ENCODE measurements around the gene SLC27A3. TPM values are rescaled to one million over a fixed set of nuclear protein-coding genes. Genes with fewer than 3 reads are reported as not detected.
"Not testable (repeated sequence)": the region's sequence is repeated elsewhere in the genome, so short reads cannot be mapped to it uniquely, and the experiment has no call there.

Gene SLC27A3
- total and polyA plus RNA-seq, 2 donors: 20.7 to 41.0 TPM

DNA sequence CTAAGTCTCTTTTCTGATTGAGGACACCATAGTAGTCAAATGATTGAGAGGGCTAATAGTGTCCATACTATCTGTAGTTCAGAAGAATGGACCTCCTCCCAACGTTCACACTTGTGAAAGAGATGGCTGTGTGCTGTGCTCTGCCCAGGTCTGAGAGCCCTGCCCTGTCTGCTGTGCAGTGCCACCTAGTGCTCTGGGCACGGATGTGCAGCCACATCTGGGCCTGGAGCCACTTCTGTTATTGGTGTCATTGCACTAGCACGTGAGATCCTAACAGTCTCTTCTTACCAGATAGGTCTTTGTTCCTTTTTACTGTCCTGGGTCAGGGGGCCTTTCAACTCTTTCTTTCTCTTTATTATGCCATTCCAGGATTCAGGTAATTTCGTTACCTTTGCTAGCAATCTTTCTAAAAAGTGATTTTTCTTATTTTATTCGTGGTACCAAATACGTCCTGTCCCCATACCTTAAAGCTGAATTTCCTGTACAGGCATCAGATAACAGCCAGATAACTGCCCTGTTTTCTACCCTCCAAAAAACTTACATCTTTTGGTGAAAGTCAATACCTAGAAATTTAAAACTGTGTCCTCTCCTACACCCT, 25.7 kb upstream of the SLC27A3 start:
- DNase-seq (ENCODE audit: extremely low spot score): peak; percentile 25
- Histone ChIP-seq H3K4me3 (ENCODE audit: low read depth, low read length) (no peak overlapping the region), H3K36me3 (ENCODE audit: insufficient read depth) (peaks cover 10% of the 10 kb centered on the region), H3K4me1 (ENCODE audit: insufficient read depth) (no peaks in the 10 kb centered on the region), H3K27ac (ENCODE audit: low read depth) (no peak overlapping the region)
- 47% methylated on average over 6 of the region's 6 CpGs for WGBS

DNA sequence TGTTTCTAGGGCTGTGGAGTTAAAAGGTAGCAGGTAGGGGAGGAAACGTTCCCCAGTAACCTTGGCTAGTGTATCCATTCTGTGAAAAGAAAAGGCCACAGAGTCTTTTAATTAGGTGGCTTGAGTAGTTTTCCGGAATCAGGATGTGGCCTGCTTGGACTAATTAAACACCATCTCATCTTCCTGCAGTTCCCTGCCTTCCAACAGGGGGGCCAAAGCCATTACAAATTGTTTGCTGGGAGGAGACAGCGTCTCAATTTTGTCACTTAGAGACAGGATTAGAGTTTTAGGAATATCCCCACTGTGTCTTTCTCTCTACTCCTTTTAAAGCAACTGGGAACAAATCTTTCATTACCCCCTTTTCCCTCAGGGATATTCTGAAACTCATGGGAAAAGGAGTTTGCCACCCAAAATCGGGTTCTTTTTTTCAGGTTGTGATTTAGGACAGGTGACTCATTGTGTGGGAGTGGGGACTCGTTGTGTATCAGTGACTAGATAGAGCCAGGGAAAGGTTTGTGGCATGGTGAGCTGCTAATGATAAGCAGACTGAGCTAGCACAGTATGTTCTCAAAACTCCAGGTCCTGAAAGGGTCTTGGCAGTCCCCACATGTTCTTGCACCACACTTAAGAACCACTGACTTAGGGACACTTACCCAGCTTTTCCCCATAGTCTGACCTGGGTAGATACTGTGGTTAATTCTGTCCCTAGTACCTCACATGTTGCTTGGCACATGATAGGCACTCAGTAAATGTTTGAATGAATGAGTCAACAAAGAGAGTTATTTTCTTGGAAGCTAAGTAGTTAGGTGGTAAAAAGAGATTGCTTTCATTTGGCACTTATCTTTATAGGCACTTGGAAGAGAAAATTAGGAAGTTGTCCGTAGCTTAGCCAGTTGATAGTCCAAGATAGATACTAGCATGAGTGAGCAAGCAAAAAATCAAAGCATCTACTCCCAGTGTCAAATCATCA, 24.9 kb upstream of the SLC27A3 start:
- Histone ChIP-seq H3K4me3 (ENCODE audit: low read depth, low read length) (no peak overlapping the region), H3K27ac (ENCODE audit: low read depth) (no peak overlapping the region), H3K36me3 (ENCODE audit: insufficient read depth) (peaks cover 10% of the 10 kb centered on the region), H3K4me1 (ENCODE audit: insufficient read depth) (no peaks in the 10 kb centered on the region)
- DNase-seq (ENCODE audit: extremely low spot score): no peak
- 65% methylated on average over 6 of the region's 6 CpGs for WGBS

DNA sequence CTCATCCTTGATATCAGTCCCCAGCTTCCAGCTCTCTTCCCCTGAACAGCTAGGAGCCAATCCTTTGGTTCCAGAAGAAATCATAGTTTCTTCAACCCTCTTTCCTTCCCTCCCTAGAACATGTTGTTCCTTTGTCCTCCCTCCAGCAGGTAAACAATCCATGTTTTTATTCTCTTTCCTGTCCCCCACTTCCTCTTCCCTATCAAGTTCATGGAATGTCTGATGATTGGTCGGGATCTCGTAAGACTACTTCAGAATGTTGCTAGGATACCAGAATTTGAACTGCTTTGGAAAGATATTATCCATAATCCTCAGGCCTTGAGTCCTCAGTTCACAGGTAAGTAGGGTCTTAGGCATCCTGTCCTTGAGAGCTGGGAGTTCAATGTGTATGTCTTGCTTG, 23.1 kb upstream of the SLC27A3 start:
- H3K27ac ChIP-seq (ENCODE audit: low read depth): no peak overlapping the region
- H3K4me1 ChIP-seq (ENCODE audit: insufficient read depth): no peaks in the 10 kb centered on the region
- peaks cover 10% of the 10 kb centered on the region for H3K36me3 ChIP-seq (ENCODE audit: insufficient read depth)
- H3K4me3 ChIP-seq (ENCODE audit: low read depth, low read length): no peak overlapping the region
- 77% methylated on average over 2 of the region's 2 CpGs for WGBS
- DNase-seq (ENCODE audit: extremely low spot score): no peak

DNA sequence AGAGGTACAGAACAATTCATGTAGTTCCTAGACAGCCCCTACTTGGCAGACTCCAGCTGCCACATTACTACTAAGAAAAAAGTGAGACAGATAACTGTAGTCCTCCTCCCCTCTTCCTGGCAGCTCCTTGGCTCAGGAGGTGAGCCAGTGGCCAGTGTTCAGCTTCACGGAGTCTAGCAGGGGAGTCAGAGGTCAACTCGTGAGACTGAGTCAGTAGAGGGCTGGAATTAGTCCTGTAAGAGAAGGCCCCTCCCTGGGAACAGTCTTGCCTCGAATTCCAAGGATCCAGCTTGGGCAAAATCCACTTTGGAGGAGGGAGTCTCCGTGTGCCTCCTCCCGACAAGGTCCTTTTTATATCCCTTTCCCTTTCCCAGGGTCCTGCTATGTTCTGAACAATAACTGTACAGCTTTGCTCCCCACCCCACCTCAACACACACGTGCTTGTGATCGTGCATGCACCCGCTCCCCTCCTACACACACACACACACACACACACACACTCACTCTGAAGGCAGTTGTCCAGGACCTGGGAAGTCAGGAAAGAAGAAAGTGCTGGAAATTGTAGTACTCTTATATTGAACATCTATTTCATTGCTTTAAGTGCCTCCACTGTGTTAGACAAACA, 22.5 kb upstream of the SLC27A3 start:
- H3K4me1 ChIP-seq (ENCODE audit: insufficient read depth): no peaks in the 10 kb centered on the region
- no peak overlapping the region for H3K27ac ChIP-seq (ENCODE audit: low read depth)
- no peak for DNase-seq (ENCODE audit: extremely low spot score)
- WGBS: 67% methylated on average over 8 of the region's 8 CpGs
- peaks cover 7% of the 10 kb centered on the region for H3K36me3 ChIP-seq (ENCODE audit: insufficient read depth)
- no peak overlapping the region for H3K4me3 ChIP-seq (ENCODE audit: low read depth, low read length)

DNA sequence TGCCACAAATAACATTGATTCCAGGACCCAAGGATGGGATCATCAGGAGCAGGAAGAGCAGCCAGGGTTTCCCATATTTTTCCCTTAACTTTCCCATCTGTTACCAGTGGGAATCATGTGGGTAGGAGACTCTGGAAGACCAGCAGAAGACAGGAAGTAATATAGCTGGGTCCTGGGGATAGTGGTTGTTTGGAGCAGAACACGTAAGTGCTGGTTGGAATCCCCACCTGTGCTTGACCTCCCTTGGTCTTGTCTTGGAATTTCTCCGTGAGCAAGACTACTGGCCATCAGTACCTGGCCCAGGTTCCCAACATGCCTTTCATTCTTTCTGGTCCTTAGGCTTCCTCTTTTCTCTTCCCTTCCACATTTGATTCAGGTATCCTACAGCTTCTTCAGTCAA, 20.9 kb upstream of the SLC27A3 start:
- H3K27ac ChIP-seq (ENCODE audit: low read depth): no peak overlapping the region
- no peaks in the 10 kb centered on the region for H3K4me1 ChIP-seq (ENCODE audit: insufficient read depth)
- H3K4me3 ChIP-seq (ENCODE audit: low read depth, low read length): no peak overlapping the region
- DNase-seq (ENCODE audit: extremely low spot score): no peak
- H3K36me3 ChIP-seq (ENCODE audit: insufficient read depth): peaks cover 6% of the 10 kb centered on the region
- WGBS: 95% methylated on average over 2 of the region's 2 CpGs

DNA sequence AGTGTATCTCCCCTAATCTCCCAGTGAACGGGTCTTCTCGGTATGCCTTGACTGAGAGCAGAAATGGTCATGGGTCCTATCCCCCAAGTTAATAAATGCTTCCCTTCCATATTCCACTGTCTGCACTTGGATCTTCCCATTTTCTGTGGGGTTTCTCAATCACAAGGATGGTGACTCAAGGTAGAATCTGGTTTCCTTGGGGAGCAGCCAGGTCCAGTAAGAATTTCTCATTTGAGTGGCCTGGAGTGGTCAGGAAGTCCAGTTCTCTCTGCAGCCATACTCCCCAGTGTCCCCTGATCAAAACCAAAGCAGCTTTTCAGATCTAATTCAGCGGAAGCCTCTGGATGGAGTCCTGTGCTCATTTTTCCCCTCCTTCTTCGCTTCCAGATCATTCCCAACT, 14.8 kb upstream of the SLC27A3 start:
- Histone ChIP-seq H3K27ac (ENCODE audit: low read depth) (no peak overlapping the region), H3K4me3 (ENCODE audit: low read depth, low read length) (no peak overlapping the region), H3K4me1 (ENCODE audit: insufficient read depth) (no peaks in the 10 kb centered on the region), H3K36me3 (ENCODE audit: insufficient read depth) (peaks cover 3% of the 10 kb centered on the region)
- 95% methylated on average over 4 of the region's 4 CpGs for WGBS
- no peak for DNase-seq (ENCODE audit: extremely low spot score)

DNA sequence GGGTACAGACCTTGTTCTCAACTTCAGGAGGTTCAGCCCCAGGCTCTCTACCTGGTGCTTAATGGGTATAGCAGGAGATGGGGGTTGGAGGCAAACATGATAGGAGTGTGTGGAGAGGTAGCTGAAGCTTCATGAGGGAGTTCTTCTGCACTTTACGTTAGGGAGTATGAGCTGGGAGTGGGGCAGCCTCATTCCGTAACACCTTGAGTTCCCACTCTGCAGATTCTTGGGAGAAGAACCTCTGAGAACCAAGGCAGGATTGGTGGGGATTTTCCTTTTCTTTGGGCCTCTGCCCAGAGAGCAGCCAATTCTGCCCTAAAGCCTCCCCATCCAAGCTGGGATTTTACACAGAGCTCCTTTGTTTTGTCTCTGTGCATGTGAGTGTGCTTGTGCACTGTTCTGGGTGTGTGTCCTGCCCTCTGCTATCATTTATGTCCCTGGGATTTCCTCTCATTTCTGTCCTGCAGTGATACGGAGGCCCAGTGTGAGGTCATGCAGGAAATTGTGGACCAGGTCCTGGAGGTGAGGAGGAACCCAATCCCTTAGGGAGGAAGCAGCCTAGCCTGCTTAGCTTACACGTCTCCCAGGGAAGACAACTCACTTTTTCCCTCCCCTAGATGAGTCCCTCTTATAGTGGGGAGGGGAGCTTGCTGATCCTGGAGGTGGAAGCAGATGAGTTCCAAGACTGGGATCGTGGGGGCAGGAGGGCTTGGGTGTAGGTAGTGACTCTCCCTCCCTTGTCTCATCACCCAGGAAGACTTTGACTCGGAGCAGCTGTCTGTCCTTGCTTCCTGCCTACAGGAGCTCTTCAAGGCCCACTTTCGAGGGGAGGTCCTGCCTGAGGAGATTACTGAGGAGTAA, 11.6 kb upstream of the SLC27A3 start:
- H3K27ac ChIP-seq (ENCODE audit: low read depth): no peak overlapping the region
- DNase-seq (ENCODE audit: extremely low spot score): no peak
- H3K36me3 ChIP-seq (ENCODE audit: insufficient read depth): peaks cover 6% of the 10 kb centered on the region
- H3K4me3 ChIP-seq (ENCODE audit: low read depth, low read length): no peak overlapping the region
- 74% methylated on average over 7 of the region's 7 CpGs for WGBS
- no peaks in the 10 kb centered on the region for H3K4me1 ChIP-seq (ENCODE audit: insufficient read depth)

DNA sequence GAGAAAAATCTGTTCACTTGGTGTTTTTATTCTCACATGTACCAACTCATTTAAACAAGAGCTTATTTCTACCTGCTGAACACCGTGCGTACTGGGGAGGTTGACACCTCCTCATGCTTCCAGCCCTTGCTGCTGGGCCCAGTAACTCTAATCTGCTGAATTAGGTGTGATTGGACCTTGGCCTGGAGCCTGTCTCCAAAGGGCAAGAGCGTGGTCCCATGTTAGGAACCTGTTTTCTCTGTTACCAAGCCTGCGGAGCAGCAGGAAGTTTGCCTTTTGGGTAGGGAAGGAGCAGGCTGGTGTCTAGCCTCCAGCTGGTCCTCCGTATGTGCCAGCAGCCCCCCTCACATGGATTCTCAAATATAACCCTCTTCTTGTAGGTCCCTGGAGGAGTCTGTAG, 10.9 kb upstream of the SLC27A3 start:
- H3K36me3 ChIP-seq (ENCODE audit: insufficient read depth): peaks cover 4% of the 10 kb centered on the region
- no peak overlapping the region for H3K27ac ChIP-seq (ENCODE audit: low read depth)
- H3K4me1 ChIP-seq (ENCODE audit: insufficient read depth): no peaks in the 10 kb centered on the region

DNA sequence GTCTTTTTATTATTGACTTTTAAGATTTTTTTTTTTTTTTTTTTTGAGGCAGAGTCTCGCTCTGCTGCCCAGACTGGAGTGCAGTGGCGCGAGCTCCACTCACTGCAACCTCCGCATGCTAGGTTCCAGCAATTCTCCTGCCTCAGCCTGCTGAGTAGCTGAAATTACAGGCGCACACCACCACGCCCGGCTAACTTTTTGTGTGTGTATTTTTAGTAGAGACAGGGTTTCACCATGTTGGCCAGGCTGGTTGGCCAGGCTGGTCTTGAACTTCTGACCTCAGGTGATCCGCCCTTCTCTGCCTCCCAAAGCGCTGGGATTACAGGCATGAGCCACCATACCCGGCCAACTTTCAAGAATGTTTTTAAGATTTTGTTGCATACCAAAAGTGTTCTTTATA, 8.5 kb upstream of the SLC27A3 start:
- H3K27ac ChIP-seq (ENCODE audit: low read depth); H3K36me3 ChIP-seq (ENCODE audit: insufficient read depth); H3K4me3 ChIP-seq (ENCODE audit: low read depth, low read length); H3K4me1 ChIP-seq (ENCODE audit: insufficient read depth); DNase-seq (ENCODE audit: extremely low spot score): not testable (repeated sequence)
- 93% methylated on average over 10 of the region's 10 CpGs for WGBS

More for the DNA sequence above, 10.9 kb upstream of the SLC27A3 start:
- H3K4me3 ChIP-seq (ENCODE audit: low read depth, low read length): no peak overlapping the region
- no peak for DNase-seq (ENCODE audit: extremely low spot score)
- WGBS: 89% methylated on average over 5 of the region's 5 CpGs

DNA sequence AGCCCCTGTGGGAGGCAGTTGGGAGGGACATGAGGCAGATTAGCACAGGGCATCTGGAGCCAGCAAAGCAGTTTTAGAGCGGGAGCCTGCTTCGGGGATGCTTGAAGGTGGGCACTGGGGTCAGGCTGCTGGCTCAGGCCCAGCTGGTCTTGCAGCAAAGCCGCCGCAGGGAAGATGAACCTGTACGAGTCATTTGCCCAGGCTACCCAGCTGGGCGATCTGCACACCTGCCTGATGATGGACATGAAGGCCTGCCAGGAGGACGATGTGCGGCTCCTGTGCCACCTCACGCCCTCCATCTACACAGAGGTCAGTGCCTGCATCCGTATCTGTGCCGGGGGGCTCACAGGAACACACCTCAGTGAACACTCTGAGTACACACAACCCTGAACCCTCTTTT, 7.7 kb upstream of the SLC27A3 start:
- Histone ChIP-seq H3K36me3 (ENCODE audit: insufficient read depth) (peaks cover 3% of the 10 kb centered on the region), H3K4me1 (ENCODE audit: insufficient read depth) (no peaks in the 10 kb centered on the region), H3K27ac (ENCODE audit: low read depth) (no peak overlapping the region), H3K4me3 (ENCODE audit: low read depth, low read length) (no peak overlapping the region)
- no peak for DNase-seq (ENCODE audit: extremely low spot score)
- 96% methylated on average over 11 of the region's 11 CpGs for WGBS

DNA sequence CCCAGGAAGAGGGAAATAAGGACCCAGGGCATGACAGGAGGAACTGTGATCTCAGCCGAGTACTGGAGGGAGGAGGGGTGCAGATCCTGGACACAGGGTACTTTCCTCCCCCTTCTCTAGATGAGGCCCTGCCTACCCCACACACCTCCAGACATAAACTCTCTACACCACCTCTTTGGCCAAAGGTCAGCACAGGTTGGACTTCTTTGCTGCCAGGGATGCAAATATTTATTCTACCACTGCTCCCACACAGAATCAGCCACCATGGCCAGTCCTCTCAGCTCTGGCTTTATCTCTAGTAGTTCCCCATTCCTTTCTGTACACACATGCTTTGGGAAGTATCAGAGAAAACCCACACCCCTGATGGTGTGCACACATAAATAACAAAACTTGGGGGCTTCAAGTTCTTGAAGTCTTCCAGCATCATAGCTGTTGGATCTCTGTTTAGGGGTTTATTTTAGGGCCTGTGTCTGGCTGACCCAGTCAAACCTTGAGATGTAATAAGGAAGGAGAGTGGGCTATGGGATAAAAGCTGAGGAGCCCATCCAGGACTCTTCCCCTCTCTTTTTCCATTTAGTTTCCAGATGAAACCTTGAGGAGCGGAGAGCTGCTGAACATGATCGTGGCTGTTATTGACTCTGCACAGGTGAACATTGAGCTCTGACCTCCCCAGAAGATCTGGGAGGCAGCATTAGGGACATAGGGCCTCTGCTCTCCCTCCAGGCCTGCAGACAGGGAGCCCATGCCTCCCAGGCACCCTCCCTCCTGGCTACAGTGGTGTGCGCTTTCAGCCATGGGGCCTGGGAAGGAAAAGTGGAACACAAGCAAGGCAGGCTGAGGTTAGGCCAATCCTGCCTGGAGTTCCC, 6.7 kb upstream of the SLC27A3 start:
- WGBS: 86% methylated on average over 4 of the region's 4 CpGs
- no peak for DNase-seq (ENCODE audit: extremely low spot score)
- Histone ChIP-seq H3K27ac (ENCODE audit: low read depth) (no peak overlapping the region), H3K4me3 (ENCODE audit: low read depth, low read length) (no peak overlapping the region), H3K36me3 (ENCODE audit: insufficient read depth) (peaks cover 3% of the 10 kb centered on the region), H3K4me1 (ENCODE audit: insufficient read depth) (no peaks in the 10 kb centered on the region)

DNA sequence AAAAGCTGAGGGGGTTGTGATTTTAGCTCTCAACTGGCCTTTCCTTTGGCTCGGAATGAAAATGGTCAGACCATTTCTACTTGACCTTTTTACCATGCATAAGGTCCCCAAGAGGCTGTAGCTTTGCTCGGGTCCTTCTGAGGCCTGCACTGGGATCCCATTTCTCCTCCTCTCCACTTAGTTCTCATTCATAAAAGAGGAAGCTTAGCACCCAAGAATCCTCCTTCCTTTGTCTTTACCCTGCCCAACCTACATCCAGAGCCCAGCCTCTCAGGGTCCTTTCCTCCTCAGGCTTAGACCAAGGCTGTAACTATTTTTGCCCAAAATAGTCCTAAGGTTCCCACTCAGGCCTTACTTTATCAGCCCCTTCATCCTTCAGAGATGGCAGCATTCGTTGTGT, 6.0 kb upstream of the SLC27A3 start:
- Histone ChIP-seq H3K4me1 (ENCODE audit: insufficient read depth) (no peaks in the 10 kb centered on the region), H3K36me3 (ENCODE audit: insufficient read depth) (peaks cover 3% of the 10 kb centered on the region), H3K4me3 (ENCODE audit: low read depth, low read length) (no peak overlapping the region), H3K27ac (ENCODE audit: low read depth) (no peak overlapping the region)
- 78% methylated on average over 3 of the region's 3 CpGs for WGBS
- no peak for DNase-seq (ENCODE audit: extremely low spot score)
